RWPE1 (cell line): ENCODE measurements around the gene HSD17B2.

Experiments
- CTCF ChIA-PET: fragments of 350-600 bp; sonication (Branson Sonifier 250); formaldehyde crosslinking; extraction: SDS; loops from one replicate; lab custom pipeline; 2021; lab: Yijun Ruan, JAX
- POLR2A ChIA-PET: fragments of 400-600 bp; formaldehyde crosslinking; extraction: SDS; loops from one replicate; lab custom pipeline; 2020; ENCODE audit warnings: antibody characterized with exemption; ENCODE audit not compliant: low non-redundant PET; lab: Yijun Ruan, JAX
- DNase-seq: peaks from one replicate; pipeline ENCODE4 v3.0.0; 2012; ENCODE audit warnings: low spot score
- H3K27ac ChIP-seq: fragments of 450-650 bp; 2 replicates; pipeline ENCODE4 v1.5.1; 2017
- CTCF ChIP-seq: fragments of 450-650 bp; conservative IDR thresholded peaks from 2 replicates; pipeline ENCODE4 v1.5.1; 2017; ENCODE audit warnings: low read depth, mild to moderate bottlenecking

The HSD17B2 gene

GRCh38 chr16:81996664-81997509 lies 38.2 kb upstream of the HSD17B2 start:
- peak overlapping the region; percentile 64 for H3K27ac ChIP-seq
- CTCF ChIA-PET, result interaction anchor here (0.6 to 1.6 kb wide), 10 partner anchors 14 to 719 kb away, joined by 3 to 8 read pairs (median 4); partner anchors contain the start of gene SDR42E1

GRCh38 chr16:81997738-81998137 lies 37.3 kb upstream of the HSD17B2 start:
- DNase-seq, result peak; percentile 64
- H3K27ac ChIP-seq, result no peak overlapping the region
- no peak for TF ChIP-seq CTCF
- POLR2A ChIA-PET, result no interaction called here
- CTCF ChIA-PET, result interaction anchor here (0.6 to 1.6 kb wide), 9 partner anchors 10 to 720 kb away, joined by 3 to 8 read pairs (median 4); no protein-coding TSS in a partner anchor

More at GRCh38 chr16:81996664-81997509, 38.2 kb upstream of the HSD17B2 start:
- TF ChIP-seq CTCF, result peak; percentile 44
- POLR2A ChIA-PET, result no interaction called here
- DNase-seq, result peak; percentile 69

GRCh38 chr16:82002831-82003230 lies 32.2 kb upstream of the HSD17B2 start:
- H3K27ac ChIP-seq, result no peak overlapping the region
- POLR2A ChIA-PET, result no interaction called here
- no peak for DNase-seq
- CTCF ChIA-PET, result interaction anchor here (0.8 kb wide), 1 partner anchor 253 kb away, joined by 3 read pairs; no protein-coding TSS in a partner anchor
- TF ChIP-seq CTCF, result no peak

GRCh38 chr16:82004601-82005000 lies 30.5 kb upstream of the HSD17B2 start:
- TF ChIP-seq CTCF, result no peak
- H3K27ac ChIP-seq, result no peak overlapping the region
- POLR2A ChIA-PET, result no interaction called here
- CTCF ChIA-PET, result no interaction called here
- DNase-seq, result no peak

GRCh38 chr16:82005027-82005830 lies 29.8 kb upstream of the HSD17B2 start:
- DNase-seq, result no peak
- no peak overlapping the region for H3K27ac ChIP-seq
- POLR2A ChIA-PET, result no interaction called here
- CTCF ChIA-PET, result no interaction called here
- TF ChIP-seq CTCF, result no peak

- DNase-seq, result no peak
- ChIA-PET POLR2A (no interaction called here), CTCF (no interaction called here)
- no peak for TF ChIP-seq CTCF
- H3K27ac ChIP-seq, result no peak overlapping the region
Measured at GRCh38 chr16:82006036-82006435, 29.0 kb upstream of the HSD17B2 start.
